HepG2 (cell line): ENCODE results near the gene DNAJB12. TPM values are rescaled to one million over a fixed set of nuclear protein-coding genes. Genes with fewer than 3 reads are reported as not detected.

ENCODE experiments used
- GZF1 ChIP-seq: sonication (generic); formaldehyde crosslinking; IDR thresholded peaks from 2 replicates; pipeline ENCODE4 v1.5.1; 2020; ENCODE audit warnings: mild to moderate bottlenecking, missing genetic modification reagents
- MAZ ChIP-seq, 2 experiments: sonication (generic) in 1 of 2; formaldehyde crosslinking in 1 of 2; IDR thresholded peaks; 2 replicates each; pipeline versions ENCODE4 v1.5.0 to v1.6.1; 2012 to 2020; ENCODE audit warnings: low read depth in 2 of 2, mild to moderate bottlenecking in 2 of 2, borderline replicate concordance in 1 of 2, improper control_type of control experiment in 1 of 2, low read length in 1 of 2, missing genetic modification reagents in 1 of 2, moderate library complexity in 1 of 2
- ZNF496 ChIP-seq: sonication (generic); formaldehyde crosslinking; IDR thresholded peaks from 2 replicates; pipeline ENCODE4 v1.8.1; 2023; ENCODE audit warnings: mild to moderate bottlenecking, moderate library complexity, missing genetic modification reagents; ENCODE audit not compliant: insufficient replicate concordance
- ZNF503 ChIP-seq: sonication (generic); formaldehyde crosslinking; IDR thresholded peaks from 2 replicates; pipeline ENCODE4 v1.4.0; 2020; ENCODE audit warnings: missing genetic modification reagents
- ZSCAN25 ChIP-seq: sonication (generic); formaldehyde crosslinking; IDR thresholded peaks from 2 replicates; pipeline ENCODE4 v1.8.0; 2022; ENCODE audit warnings: mild to moderate bottlenecking, missing genetic modification reagents
- polyA plus RNA-seq, 8 experiments: library from polyadenylated mRNA; depleted of rRNA in 3 of 8; stranded (reverse) in 7 of 8; unstranded in 1 of 8; fragments of >200 nt; fragmentation: Illumina TruSeq in 4 of 8; extraction: Trizol in 4 of 8; gene quantifications; 2 replicates each; pipeline versions ENCODE4 v1.2.1 to v1.2.3, GENCODE V29; 2011 to 2016; ENCODE audit warnings: low read depth in 4 of 8, missing spikeins in 1 of 8, mixed read lengths in 1 of 8; ENCODE audit not compliant: insufficient read depth in 1 of 8
- total RNA-seq, 5 experiments: library from RNA; depleted of rRNA; stranded (reverse); fragments of >200 nt; fragmentation: Illumina TruSeq; extraction: Trizol; gene quantifications; 2 replicates each; pipeline ENCODE4 v1.2.3, GENCODE V29; 2016; ENCODE audit warnings: low read depth in 1 of 5
- TF ChIP-seq, protein P1 (sequence below), 2 experiments: sonication (generic) in 1 of 2; formaldehyde crosslinking in 1 of 2; IDR thresholded peaks; 2 replicates each; pipeline versions ENCODE4 v1.4.0 to v1.6.1; 2018 to 2020; ENCODE audit warnings: missing genetic modification reagents in 2 of 2, borderline replicate concordance in 1 of 2, low read depth in 1 of 2, mild to moderate bottlenecking in 1 of 2, missing biosample characterization in 1 of 2
- TF ChIP-seq, protein P2 (sequence below): sonication (generic); formaldehyde crosslinking; IDR thresholded peaks from 2 replicates; pipeline ENCODE4 v1.5.1; 2020; ENCODE audit warnings: mild to moderate bottlenecking, missing genetic modification reagents, moderate library complexity
- TF ChIP-seq, protein P3 (sequence below): sonication (generic); formaldehyde crosslinking; IDR thresholded peaks from 2 replicates; pipeline ENCODE4 v1.5.1; 2020; ENCODE audit warnings: mild to moderate bottlenecking, missing genetic modification reagents, moderate library complexity
- TF ChIP-seq, protein P4 (sequence below): sonication (generic); formaldehyde crosslinking; IDR thresholded peaks from 2 replicates; pipeline ENCODE4 v1.9.0; 2022; ENCODE audit warnings: low read depth, missing genetic modification reagents
- TF ChIP-seq, protein P5 (sequence below): sonication (generic); formaldehyde crosslinking; IDR thresholded peaks from 2 replicates; pipeline ENCODE4 v1.5.0; 2020; ENCODE audit warnings: missing genetic modification reagents

Gene DNAJB12
- total and polyA plus RNA-seq, 2 of the 13 experiments (the other 11 are each of a cell fraction or from before 2014, with no cell fraction given) = 10.8 to 18.2 TPM

GRCh38 chr10:72331575-72332422 is 22.9 kb downstream of the DNAJB12 start (continued):
- TF ChIP-seq, protein P1, sequence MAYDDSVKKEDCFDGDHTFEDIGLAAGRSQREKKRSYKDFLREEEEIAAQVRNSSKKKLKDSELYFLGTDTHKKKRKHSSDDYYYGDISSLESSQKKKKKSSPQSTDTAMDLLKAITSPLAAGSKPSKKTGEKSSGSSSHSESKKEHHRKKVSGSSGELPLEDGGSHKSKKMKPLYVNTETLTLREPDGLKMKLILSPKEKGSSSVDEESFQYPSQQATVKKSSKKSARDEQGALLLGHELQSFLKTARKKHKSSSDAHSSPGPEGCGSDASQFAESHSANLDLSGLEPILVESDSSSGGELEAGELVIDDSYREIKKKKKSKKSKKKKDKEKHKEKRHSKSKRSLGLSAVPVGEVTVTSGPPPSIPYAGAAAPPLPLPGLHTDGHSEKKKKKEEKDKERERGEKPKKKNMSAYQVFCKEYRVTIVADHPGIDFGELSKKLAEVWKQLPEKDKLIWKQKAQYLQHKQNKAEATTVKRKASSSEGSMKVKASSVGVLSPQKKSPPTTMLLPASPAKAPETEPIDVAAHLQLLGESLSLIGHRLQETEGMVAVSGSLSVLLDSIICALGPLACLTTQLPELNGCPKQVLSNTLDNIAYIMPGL (CRISPR knock-in tag; IDR thresholded peaks at IDR 0.05; ENCODE audit: borderline replicate concordance in 1 of 2, low read depth in 1 of 2) = peak in 1 of 2 experiments; percentile 50; a peak in 2 of 4 replicates
- TF ChIP-seq ZNF496 (CRISPR knock-in tag) (no peak), ZNF503 (CRISPR knock-in tag) (no peak), ZSCAN25 (CRISPR knock-in tag) (no peak), MAZ (IDR thresholded peaks at IDR 0.05; ENCODE audit: borderline replicate concordance, low read depth, low read length) (peak; percentile 39; the same call in 1 of the 2 replicates), MAZ (CRISPR knock-in tag; IDR thresholded peaks at IDR 0.05; ENCODE audit: low read depth) (0 out of 2 replicates have a peak, but pooled peaks have one; percentile 27), GZF1 (CRISPR knock-in tag) (0 out of 2 replicates have a peak, but pooled peaks have one; percentile 55)
- TF ChIP-seq, protein P2, sequence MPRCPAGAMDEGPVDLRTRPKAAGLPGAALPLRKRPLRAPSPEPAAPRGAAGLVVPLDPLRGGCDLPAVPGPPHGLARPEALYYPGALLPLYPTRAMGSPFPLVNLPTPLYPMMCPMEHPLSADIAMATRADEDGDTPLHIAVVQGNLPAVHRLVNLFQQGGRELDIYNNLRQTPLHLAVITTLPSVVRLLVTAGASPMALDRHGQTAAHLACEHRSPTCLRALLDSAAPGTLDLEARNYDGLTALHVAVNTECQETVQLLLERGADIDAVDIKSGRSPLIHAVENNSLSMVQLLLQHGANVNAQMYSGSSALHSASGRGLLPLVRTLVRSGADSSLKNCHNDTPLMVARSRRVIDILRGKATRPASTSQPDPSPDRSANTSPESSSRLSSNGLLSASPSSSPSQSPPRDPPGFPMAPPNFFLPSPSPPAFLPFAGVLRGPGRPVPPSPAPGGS (CRISPR knock-in tag) = no peak
- TF ChIP-seq, protein P3, sequence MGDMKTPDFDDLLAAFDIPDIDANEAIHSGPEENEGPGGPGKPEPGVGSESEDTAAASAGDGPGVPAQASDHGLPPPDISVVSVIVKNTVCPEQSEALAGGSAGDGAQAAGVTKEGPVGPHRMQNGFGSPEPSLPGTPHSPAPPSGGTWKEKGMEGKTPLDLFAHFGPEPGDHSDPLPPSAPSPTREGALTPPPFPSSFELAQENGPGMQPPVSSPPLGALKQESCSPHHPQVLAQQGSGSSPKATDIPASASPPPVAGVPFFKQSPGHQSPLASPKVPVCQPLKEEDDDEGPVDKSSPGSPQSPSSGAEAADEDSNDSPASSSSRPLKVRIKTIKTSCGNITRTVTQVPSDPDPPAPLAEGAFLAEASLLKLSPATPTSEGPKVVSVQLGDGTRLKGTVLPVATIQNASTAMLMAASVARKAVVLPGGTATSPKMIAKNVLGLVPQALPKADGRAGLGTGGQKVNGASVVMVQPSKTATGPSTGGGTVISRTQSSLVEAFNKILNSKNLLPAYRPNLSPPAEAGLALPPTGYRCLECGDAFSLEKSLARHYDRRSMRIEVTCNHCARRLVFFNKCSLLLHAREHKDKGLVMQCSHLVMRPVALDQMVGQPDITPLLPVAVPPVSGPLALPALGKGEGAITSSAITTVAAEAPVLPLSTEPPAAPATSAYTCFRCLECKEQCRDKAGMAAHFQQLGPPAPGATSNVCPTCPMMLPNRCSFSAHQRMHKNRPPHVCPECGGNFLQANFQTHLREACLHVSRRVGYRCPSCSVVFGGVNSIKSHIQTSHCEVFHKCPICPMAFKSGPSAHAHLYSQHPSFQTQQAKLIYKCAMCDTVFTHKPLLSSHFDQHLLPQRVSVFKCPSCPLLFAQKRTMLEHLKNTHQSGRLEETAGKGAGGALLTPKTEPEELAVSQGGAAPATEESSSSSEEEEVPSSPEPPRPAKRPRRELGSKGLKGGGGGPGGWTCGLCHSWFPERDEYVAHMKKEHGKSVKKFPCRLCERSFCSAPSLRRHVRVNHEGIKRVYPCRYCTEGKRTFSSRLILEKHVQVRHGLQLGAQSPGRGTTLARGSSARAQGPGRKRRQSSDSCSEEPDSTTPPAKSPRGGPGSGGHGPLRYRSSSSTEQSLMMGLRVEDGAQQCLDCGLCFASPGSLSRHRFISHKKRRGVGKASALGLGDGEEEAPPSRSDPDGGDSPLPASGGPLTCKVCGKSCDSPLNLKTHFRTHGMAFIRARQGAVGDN (CRISPR knock-in tag) = peak; percentile 91
- TF ChIP-seq, protein P4, sequence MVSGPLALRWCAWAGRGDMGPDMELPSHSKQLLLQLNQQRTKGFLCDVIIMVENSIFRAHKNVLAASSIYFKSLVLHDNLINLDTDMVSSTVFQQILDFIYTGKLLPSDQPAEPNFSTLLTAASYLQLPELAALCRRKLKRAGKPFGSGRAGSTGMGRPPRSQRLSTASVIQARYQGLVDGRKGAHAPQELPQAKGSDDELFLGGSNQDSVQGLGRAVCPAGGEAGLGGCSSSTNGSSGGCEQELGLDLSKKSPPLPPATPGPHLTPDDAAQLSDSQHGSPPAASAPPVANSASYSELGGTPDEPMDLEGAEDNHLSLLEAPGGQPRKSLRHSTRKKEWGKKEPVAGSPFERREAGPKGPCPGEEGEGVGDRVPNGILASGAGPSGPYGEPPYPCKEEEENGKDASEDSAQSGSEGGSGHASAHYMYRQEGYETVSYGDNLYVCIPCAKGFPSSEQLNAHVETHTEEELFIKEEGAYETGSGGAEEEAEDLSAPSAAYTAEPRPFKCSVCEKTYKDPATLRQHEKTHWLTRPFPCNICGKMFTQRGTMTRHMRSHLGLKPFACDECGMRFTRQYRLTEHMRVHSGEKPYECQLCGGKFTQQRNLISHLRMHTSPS (CRISPR knock-in tag) = peak; percentile 96
- TF ChIP-seq, protein P5, sequence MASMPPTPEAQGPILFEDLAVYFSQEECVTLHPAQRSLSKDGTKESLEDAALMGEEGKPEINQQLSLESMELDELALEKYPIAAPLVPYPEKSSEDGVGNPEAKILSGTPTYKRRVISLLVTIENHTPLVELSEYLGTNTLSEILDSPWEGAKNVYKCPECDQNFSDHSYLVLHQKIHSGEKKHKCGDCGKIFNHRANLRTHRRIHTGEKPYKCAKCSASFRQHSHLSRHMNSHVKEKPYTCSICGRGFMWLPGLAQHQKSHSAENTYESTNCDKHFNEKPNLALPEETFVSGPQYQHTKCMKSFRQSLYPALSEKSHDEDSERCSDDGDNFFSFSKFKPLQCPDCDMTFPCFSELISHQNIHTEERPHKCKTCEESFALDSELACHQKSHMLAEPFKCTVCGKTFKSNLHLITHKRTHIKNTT (CRISPR knock-in tag) = no peak
